Activated naive CD8-positive, alpha-beta T cell treated with anti-CD3 and anti-CD28 coated beads, Interleukin-2, amount 50 U/mL, for 24 hours (primary cell): ENCODE data around the gene TSPEAR.
"Not testable (repeated sequence)": the region's sequence is repeated elsewhere in the genome, so short reads cannot be mapped to it uniquely, and the experiment has no call there.

Source experiments
- ATAC-seq: fragments of 150-1000 bp; cut with Tn5 transposase; one replicate; pipeline ENCODE4 v1.10.0; 2021
- DNase-seq: peaks from one replicate; pipeline ENCODE4 v3.0.0; 2021
- H3K27ac Mint-ChIP-seq: one replicate; pipeline ENCODE4 v1.8.0; 2021; ENCODE audit warnings: mild to moderate bottlenecking, mixed read lengths
- H3K27me3 Mint-ChIP-seq: one replicate; pipeline ENCODE4 v1.8.0; 2021; ENCODE audit warnings: mixed read lengths
- H3K36me3 Mint-ChIP-seq: one replicate; pipeline ENCODE4 v1.8.0; 2021; ENCODE audit warnings: low read depth, mixed read lengths
- H3K4me1 Mint-ChIP-seq: one replicate; pipeline ENCODE4 v1.8.0; 2021; ENCODE audit warnings: mixed read lengths
- H3K4me3 Mint-ChIP-seq: one replicate; pipeline ENCODE4 v1.8.0; 2021; ENCODE audit warnings: mild to moderate bottlenecking, moderate library complexity, mixed read lengths
- H3K9me3 Mint-ChIP-seq: one replicate; pipeline ENCODE4 v1.8.0; 2021; ENCODE audit warnings: mixed read lengths

The TSPEAR gene

DNA sequence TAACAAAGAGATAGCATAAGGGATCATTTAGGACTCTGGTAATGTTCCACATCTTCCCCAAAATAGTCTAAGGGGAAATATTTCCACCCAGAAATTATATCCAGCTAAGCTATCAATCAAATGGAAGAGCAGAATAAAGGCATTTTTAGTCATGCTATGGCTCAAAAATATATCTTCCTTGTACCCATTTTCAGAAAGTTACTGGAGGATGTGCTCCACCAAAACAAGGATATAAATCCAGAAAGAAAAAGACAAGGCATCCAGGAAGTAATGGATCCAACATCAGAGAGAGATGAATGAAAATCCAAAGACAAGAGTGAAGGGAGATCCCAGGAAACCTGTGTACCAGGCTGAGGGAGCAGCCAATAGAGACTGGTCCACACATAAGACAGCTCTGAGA lies 102.2 kb downstream of the TSPEAR start:
- ATAC-seq (no peak), DNase-seq (no peak)
- no peak overlapping the region for H3K4me3 Mint-ChIP-seq
- no peaks in the 10 kb centered on the region for H3K27me3 Mint-ChIP-seq
- H3K27ac Mint-ChIP-seq, result no peak overlapping the region
- H3K4me1 Mint-ChIP-seq, result no peaks in the 10 kb centered on the region
- H3K9me3 Mint-ChIP-seq, result peaks cover 26% of the 10 kb centered on the region
- peaks cover 3% of the 10 kb centered on the region for H3K36me3 Mint-ChIP-seq

DNA sequence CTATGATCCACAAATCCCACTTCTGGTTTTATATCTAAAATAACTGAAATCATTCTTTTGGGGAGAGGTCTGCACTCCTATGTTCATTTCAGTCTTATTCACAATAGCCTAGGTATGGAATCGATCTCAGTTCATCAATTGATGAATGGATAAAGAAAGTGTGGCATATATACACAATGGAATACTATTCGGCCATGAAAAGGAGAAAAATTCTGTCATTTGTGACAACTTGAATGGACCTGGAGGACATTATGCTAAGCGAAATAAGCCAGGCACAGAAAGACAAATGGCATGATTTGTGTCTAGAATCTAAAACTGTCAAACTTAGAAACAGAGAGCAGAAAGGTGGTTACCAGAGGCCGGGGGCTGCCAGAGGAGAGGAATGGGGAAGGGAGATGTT lies 104.9 kb downstream of the TSPEAR start:
- no peak for ATAC-seq
- H3K4me1 Mint-ChIP-seq, result no peaks in the 10 kb centered on the region
- DNase-seq, result no peak
- peaks cover 3% of the 10 kb centered on the region for H3K36me3 Mint-ChIP-seq
- no peak overlapping the region for H3K27ac Mint-ChIP-seq
- H3K4me3 Mint-ChIP-seq, result no peak overlapping the region
- no peaks in the 10 kb centered on the region for H3K27me3 Mint-ChIP-seq
- H3K9me3 Mint-ChIP-seq, result peaks cover 23% of the 10 kb centered on the region

DNA sequence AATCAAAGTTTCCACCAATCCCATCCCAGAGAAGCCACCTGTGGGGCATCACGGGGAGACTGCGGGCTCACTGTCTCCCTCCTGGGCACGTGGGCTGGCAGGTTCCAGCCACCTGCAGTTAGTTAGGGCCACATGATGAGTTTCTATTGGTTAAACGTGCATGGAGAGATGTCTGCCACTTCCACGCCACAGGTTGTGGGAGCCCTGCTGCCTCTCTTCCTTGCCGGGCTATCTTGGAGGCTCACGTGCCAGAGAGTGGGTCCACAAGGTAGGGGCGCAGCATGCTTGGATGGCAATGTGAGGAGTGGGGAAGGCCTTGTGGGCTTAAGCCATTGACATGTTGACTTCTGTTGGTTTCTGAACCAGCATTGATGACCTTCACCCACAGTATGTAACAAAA lies 107.5 kb downstream of the TSPEAR start:
- no peak overlapping the region for H3K27ac Mint-ChIP-seq
- peaks cover 9% of the 10 kb centered on the region for H3K9me3 Mint-ChIP-seq
- no peaks in the 10 kb centered on the region for H3K4me1 Mint-ChIP-seq
- H3K27me3 Mint-ChIP-seq, result no peaks in the 10 kb centered on the region
- ATAC-seq (no peak), DNase-seq (no peak)
- H3K36me3 Mint-ChIP-seq, result no peaks in the 10 kb centered on the region
- no peak overlapping the region for H3K4me3 Mint-ChIP-seq

DNA sequence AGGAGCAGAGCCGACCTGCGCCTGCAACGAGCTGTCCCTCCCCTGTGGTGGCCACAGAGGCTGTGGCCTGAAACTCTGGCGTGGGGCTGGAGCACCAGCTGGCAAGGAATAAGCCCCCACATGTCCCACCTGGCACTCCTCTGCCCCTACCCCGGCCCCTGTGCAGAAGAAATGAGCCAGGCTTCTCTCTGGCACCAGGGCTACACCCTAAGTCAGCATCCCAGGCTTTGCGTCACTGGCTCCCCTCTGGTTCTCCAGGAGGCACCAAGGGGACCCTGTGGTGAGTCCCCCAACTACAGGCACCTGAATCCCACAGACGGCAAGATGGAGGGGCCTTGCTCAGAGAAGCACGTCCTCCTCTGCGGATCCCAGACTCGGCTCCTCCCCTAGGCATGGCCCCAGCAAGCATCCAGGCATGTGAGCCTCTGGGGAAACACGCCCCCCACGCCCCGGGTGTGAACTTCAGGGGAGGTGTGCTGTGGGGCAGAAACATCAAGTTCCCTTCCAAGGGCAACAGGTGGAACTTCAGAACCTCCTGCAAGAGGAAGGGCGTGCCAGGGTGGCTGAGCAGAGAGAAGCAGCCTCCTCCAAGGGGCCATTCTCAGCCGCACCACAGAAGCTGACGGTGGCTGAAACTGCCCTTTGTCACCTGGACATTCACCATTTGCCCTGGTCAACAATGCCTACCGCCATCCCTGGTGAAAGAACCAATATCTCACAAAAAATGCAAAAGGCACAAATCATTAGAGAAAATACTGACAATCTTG lies 108.1 kb downstream of the TSPEAR start:
- Mint-ChIP-seq H3K36me3 (no peaks in the 10 kb centered on the region), H3K27ac (no peak overlapping the region), H3K27me3 (no peaks in the 10 kb centered on the region), H3K9me3 (peaks cover 13% of the 10 kb centered on the region), H3K4me3 (no peak overlapping the region), H3K4me1 (no peaks in the 10 kb centered on the region)
- DNase-seq, result no peak
- no peak for ATAC-seq

DNA sequence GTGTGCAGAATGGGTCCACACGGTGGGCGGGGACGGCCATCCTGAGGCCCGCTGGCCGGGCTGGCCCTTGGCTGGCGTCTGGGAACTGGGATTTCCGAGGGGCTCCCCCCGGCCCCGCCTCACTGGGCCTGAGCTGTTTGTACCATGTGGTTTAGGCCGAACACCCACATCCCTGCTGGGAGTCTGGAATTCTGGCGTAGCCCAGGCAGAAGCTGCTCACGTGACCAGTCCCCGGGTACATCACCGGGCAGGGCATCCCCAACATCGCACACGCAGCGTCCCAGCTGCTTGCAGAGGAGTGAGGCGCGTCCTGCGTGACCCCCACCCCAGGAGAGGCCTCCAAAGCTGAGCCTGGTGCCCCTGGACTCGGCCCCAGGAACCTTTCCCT lies 108.9 kb downstream of the TSPEAR start:
- H3K9me3 Mint-ChIP-seq, result peaks cover 13% of the 10 kb centered on the region
- H3K27ac Mint-ChIP-seq, result no peak overlapping the region
- ATAC-seq, result no peak
- DNase-seq, result no peak
- H3K27me3 Mint-ChIP-seq, result no peaks in the 10 kb centered on the region
- H3K4me1 Mint-ChIP-seq, result no peaks in the 10 kb centered on the region
- no peak overlapping the region for H3K4me3 Mint-ChIP-seq
- H3K36me3 Mint-ChIP-seq, result no peaks in the 10 kb centered on the region

DNA sequence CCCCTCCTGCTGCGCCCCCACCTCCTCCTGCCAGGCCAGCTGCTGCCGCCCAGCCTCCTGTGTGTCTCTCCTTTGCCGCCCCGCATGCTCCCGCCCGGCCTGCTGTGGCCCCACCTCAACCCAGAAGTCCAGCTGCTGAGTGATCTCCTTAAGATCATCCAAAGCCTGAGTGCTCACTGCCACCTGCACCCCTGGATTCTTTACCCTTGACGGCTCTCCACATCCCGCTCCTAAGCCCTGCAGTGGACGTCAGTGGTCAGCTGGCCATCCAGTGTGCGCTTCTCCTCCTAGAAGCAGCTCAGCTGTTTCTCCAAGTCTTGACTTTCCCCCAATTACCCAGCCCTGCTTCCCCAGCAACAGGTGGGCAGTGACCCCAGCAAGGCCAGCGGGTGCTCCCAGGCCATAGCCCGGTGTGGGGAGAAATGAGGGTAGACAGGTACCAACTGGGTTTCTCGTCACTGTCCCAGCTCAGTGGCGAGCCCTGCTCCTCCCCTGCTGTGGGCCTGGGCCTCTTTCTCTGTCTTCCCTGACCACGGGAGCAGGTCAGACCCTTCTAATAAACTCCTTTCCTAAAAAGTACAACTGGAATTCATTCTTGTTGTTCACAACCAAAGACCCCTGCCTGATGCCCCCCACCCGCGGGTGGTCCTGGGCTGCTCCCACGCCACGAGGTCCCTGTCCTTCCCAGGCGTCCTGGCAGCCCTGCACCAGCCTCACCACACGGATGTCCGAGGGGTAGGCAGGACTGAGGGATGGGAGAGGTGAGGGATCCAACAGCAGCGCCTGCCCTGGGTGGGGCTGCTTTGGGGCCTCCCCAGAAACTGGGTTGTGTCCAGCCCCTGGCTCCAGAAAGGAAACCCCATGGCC lies 109.5 kb downstream of the TSPEAR start:
- H3K36me3 Mint-ChIP-seq, result no peaks in the 10 kb centered on the region
- DNase-seq (no peak), ATAC-seq (no peak)
- H3K27me3 Mint-ChIP-seq, result no peaks in the 10 kb centered on the region
- H3K9me3 Mint-ChIP-seq, result peaks cover 13% of the 10 kb centered on the region
- H3K4me1 Mint-ChIP-seq, result no peaks in the 10 kb centered on the region
- H3K27ac Mint-ChIP-seq, result no peak overlapping the region
- no peak overlapping the region for H3K4me3 Mint-ChIP-seq

DNA sequence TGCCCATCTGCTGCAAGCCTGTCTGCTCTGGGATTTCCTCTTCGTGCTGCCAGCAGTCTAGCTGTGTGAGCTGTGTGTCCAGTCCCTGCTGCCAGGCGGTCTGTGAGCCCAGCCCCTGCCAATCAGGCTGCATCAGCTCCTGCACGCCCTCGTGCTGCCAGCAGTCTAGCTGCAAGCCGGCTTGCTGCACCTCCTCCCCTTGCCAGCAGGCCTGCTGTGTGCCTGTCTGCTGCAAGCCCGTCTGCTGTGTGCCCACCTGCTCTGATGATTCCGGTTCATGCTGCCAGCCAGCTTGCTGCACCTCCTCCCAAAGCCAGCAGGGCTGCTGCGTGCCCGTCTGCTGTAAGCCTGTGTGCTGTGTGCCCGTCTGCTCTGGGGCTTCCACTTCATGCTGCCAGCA lies 110.3 kb downstream of the TSPEAR start:
- ATAC-seq, H3K27me3 Mint-ChIP-seq, H3K36me3 Mint-ChIP-seq, DNase-seq, H3K4me1 Mint-ChIP-seq, H3K4me3 Mint-ChIP-seq, H3K27ac Mint-ChIP-seq: not testable (repeated sequence)
- H3K9me3 Mint-ChIP-seq, result peaks cover 13% of the 10 kb centered on the region

DNA sequence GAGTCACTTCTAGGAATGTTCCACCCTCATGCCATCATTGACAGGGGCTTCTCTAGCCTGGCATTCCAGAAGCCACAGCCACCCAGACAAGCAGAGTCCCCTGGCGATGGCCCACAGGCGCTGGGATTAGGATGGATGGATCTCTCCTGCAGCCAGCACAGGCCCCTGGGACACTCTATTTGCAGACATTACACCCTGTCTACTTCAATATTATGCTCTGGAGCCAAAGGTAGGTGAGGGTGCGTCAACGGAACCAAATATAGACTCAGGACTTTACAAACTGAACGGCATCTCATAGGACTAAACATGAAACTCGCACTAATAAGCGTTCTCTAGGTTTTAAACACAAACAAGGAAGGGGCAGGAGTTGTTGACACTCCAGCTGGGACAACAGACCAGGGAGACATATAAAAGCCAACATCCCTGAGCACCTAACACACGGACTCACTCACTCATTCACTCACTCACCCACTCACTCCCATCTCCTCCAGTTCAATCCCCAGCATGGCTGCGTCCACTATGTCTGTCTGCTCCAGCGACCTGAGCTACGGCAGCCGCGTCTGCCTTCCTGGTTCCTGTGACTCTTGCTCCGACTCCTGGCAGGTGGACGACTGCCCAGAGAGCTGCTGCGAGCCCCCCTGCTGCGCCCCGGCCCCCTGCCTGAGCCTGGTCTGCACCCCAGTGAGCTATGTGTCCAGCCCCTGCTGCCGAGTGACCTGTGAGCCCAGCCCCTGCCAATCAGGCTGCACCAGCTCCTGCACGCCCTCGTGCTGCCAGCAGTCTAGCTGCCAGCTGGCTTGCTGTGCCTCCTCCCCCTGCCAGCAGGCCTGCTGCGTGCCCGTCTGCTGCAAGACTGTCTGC lies 111.0 kb downstream of the TSPEAR start, which contains the start of gene KRTAP10-7:
TSS of gene KRTAP10-7 (plus strand) at position 480 of the 861 bp plus-strand sequence. CDS start at position 505, 25 bp downstream.
- not testable (repeated sequence) for H3K27ac Mint-ChIP-seq, H3K4me3 Mint-ChIP-seq, ATAC-seq

DNA sequence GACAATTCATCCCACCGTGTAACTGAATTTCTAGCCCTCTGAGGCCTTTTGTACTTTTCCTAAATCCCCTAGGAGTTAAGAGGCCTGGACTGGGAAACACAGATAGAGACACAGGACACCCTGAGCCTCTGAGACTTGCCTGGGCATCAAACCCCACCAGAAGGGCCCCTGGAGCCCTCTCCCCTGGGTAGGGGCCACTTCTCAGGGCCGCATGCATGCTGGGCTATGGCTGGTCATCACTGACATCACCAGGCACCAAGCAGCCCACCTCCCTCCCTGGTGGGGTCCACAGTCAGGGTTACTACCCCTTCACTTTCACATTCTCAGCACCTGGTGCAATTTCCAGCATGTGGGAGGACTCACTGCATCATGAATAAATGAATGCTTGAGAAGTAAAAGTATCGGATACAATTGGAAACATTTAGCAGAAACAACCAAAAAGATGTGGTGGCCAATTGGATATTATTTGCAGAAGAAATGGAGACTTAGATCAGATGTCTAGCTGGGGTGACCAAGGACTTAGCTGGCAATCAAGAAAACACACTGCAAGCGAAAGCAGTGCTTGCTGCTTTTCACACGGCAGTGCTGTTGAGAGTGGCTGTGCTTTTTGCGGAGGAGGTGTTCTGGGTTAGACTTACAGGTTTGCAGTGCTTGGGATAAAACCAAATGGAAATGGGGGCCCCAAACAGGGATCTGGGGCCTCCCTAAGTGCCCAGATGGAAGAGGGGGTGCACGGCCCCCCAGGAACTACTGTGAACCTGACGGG lies 111.9 kb downstream of the TSPEAR start:
- Mint-ChIP-seq H3K9me3 (peaks cover 6% of the 10 kb centered on the region), H3K36me3 (no peaks in the 10 kb centered on the region), H3K4me3 (no peak overlapping the region), H3K4me1 (no peaks in the 10 kb centered on the region), H3K27ac (no peak overlapping the region), H3K27me3 (no peaks in the 10 kb centered on the region)
- no peak for ATAC-seq
- no peak for DNase-seq

More for the DNA sequence above, 111.0 kb downstream of the TSPEAR start, which contains the start of gene KRTAP10-7:
- H3K4me1 Mint-ChIP-seq, H3K27me3 Mint-ChIP-seq, H3K36me3 Mint-ChIP-seq, DNase-seq: not testable (repeated sequence)
- H3K9me3 Mint-ChIP-seq, result peaks cover 13% of the 10 kb centered on the region

DNA sequence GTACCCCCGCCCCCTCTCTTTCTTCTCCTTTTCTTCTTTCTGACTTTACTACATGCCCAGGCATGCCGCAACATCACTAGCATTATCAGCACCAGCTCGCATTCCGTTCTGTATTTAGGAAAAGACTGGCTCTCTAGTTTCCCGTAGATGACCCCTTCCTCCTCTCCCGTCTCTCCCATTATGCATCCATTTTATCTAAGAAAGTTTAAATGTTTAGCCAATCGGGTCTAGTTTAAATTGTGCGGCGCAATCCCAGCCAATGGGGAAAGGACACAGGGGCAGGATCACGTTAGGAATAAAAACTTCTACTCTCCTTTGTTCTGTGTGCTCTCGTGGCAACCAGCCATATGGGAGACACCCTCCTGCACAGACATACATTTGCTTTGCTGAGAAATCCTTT lies 113.3 kb downstream of the TSPEAR start:
- no peak for DNase-seq
- ATAC-seq, result no peak
- no peak overlapping the region for H3K27ac Mint-ChIP-seq
- no peaks in the 10 kb centered on the region for H3K36me3 Mint-ChIP-seq
- no peaks in the 10 kb centered on the region for H3K4me1 Mint-ChIP-seq
- H3K4me3 Mint-ChIP-seq, result no peak overlapping the region
- peaks cover 6% of the 10 kb centered on the region for H3K9me3 Mint-ChIP-seq
- no peaks in the 10 kb centered on the region for H3K27me3 Mint-ChIP-seq

DNA sequence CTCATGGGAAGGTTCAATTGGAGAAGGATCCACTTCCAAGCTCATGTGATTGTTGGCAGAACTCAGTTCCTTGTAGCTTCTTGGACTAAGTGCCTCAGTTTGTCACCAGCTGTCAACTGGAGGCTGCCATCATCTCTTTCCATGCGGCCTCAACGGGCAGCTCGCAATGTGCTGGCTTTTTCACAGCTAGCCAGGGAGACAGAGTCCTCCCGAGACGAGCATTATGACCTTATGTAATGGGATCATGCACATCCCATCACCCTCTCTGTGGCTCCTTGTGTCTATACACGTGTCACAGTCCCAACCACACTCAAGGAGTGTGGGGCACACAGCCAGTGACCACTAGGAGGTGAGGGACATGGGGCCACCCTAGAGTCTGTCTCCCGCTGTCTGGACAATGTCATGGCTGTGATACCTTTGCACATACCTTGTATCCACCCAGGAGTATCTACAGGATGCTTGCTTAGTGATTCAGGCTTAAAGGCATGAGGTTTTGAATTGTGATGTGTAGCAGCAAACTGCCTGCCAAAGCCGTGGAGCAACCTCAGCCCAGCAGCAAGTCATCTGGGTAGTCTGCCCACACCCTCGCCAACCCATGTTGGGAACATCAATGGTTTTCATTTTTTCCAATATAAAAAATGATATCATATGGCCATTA lies 115.2 kb downstream of the TSPEAR start:
- no peak overlapping the region for H3K4me3 Mint-ChIP-seq
- DNase-seq (no peak), ATAC-seq (no peak)
- H3K27ac Mint-ChIP-seq, result no peak overlapping the region
- H3K27me3 Mint-ChIP-seq, result no peaks in the 10 kb centered on the region
- peaks cover 6% of the 10 kb centered on the region for H3K9me3 Mint-ChIP-seq
- H3K36me3 Mint-ChIP-seq, result no peaks in the 10 kb centered on the region
- H3K4me1 Mint-ChIP-seq, result no peaks in the 10 kb centered on the region

DNA sequence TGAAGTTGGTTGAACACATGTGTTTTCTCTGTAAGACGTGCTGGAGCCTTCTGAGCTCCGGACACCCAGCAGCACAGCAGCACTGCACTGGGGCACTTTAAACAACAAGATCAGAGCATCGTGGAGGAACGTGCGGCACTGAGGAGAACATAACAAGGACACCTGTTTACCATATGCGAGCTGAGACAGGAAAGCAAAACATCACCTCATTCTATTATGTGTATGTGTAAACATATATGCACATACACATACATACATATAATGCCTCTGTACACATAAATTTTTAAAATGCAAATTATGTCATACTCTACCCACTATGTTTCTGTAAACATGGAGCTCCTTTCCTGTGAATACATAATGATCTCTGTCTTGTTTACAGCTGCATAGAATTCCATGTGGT lies 115.8 kb downstream of the TSPEAR start:
- DNase-seq (no peak), ATAC-seq (no peak)
- Mint-ChIP-seq H3K9me3 (peaks cover 6% of the 10 kb centered on the region), H3K27me3 (no peaks in the 10 kb centered on the region), H3K4me1 (no peaks in the 10 kb centered on the region), H3K36me3 (no peaks in the 10 kb centered on the region), H3K4me3 (no peak overlapping the region), H3K27ac (no peak overlapping the region)

DNA sequence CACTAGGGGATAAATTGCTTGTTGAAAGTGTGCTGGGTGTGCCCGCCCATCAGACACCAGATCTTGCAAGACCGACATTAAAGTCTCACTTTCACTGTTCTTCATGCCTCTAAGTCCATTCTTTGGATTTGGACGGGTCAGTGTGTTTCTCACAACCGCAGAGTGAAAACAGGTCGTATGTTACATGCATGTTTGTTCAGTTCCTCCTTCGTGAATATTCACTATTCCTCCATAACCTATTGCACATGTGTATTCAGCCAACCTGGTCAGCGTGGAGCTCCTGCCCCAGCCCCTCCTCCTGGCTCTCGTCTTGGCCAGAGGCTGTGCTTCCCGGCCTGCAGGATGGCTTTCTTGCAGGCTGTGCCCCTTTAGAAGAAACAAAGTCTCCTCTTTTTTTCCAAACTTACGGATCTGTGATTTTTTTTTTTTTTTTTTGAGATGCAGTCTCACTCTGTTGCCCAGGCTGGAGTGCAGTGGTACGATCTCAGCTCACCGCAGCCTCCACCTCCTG lies 116.9 kb downstream of the TSPEAR start:
- no peak for DNase-seq
- no peak overlapping the region for H3K4me3 Mint-ChIP-seq
- no peaks in the 10 kb centered on the region for H3K36me3 Mint-ChIP-seq
- no peak overlapping the region for H3K27ac Mint-ChIP-seq
- peaks cover 6% of the 10 kb centered on the region for H3K9me3 Mint-ChIP-seq
- no peaks in the 10 kb centered on the region for H3K4me1 Mint-ChIP-seq
- no peak for ATAC-seq
- H3K27me3 Mint-ChIP-seq, result no peaks in the 10 kb centered on the region
